Mesothelial cell of epicardium (in vitro differentiated cells): ENCODE data around the gene SLC9A8. TPM values are rescaled to one million over a fixed set of nuclear protein-coding genes. Genes with fewer than 3 reads are reported as not detected.

ENCODE experiments used
- DNase-seq, 2 experiments: peaks; one replicate each; pipeline ENCODE4 v3.0.0; 2021; ENCODE audit warnings: low spot score in 2 of 2; ENCODE audit not compliant: unreplicated experiment in 2 of 2
- H3K27ac Mint-ChIP-seq: 2 replicates; pipeline ENCODE4 v1.8.0; 2021; ENCODE audit warnings: mixed read lengths
- H3K27me3 Mint-ChIP-seq: 2 replicates; pipeline ENCODE4 v1.8.0; 2021; ENCODE audit warnings: low read depth, mixed read lengths
- H3K36me3 Mint-ChIP-seq: 2 replicates; pipeline ENCODE4 v1.8.0; 2021; ENCODE audit warnings: mixed read lengths
- H3K4me1 Mint-ChIP-seq: 2 replicates; pipeline ENCODE4 v1.8.0; 2021; ENCODE audit warnings: mixed read lengths
- H3K4me3 Mint-ChIP-seq: 2 replicates; pipeline ENCODE4 v1.8.0; 2021; ENCODE audit warnings: mild to moderate bottlenecking, moderate library complexity, mixed read lengths
- H3K9me3 Mint-ChIP-seq: 2 replicates; pipeline ENCODE4 v1.8.0; 2021; ENCODE audit warnings: mixed read lengths
- CTCF ChIP-seq: fragments of 200-600 bp; sonication (generic); IDR thresholded peaks from one replicate; pipeline ENCODE4 v1.5.0; 2021; ENCODE audit warnings: antibody characterized with exemption; ENCODE audit not compliant: unreplicated experiment
- total RNA-seq: library from RNA; stranded (reverse); gene quantifications from 3 replicates; pipeline ENCODE4 v1.2.1, GENCODE V29; 2021

Gene SLC9A8
- total RNA-seq, 1 donor from 2014 or later, result 11.9 TPM

- Mint-ChIP-seq H3K36me3 (no peaks in the 10 kb centered on the region), H3K27me3 (no peaks in the 10 kb centered on the region), H3K27ac (no peak overlapping the region), H3K4me3 (no peak overlapping the region), H3K9me3 (no peaks in the 10 kb centered on the region), H3K4me1 (peaks cover 11% of the 10 kb centered on the region)
- DNase-seq, result no peak
- no peak for TF ChIP-seq CTCF
These were observed 20.6 kb upstream of the SLC9A8 start for GRCh38 chr20:49792006-49792405.

GRCh38 chr20:49792611-49793010, 20.0 kb upstream of the SLC9A8 start:
- Mint-ChIP-seq H3K27me3 (no peaks in the 10 kb centered on the region), H3K4me1 (peaks cover 11% of the 10 kb centered on the region), H3K27ac (no peak overlapping the region), H3K36me3 (no peaks in the 10 kb centered on the region), H3K4me3 (no peak overlapping the region), H3K9me3 (no peaks in the 10 kb centered on the region)
- no peak for DNase-seq
- no peak for TF ChIP-seq CTCF

- TF ChIP-seq CTCF, result no peak
- H3K36me3 Mint-ChIP-seq, result no peaks in the 10 kb centered on the region
- no peak overlapping the region for H3K27ac Mint-ChIP-seq
- no peak overlapping the region for H3K4me3 Mint-ChIP-seq
- peaks cover 10% of the 10 kb centered on the region for H3K4me1 Mint-ChIP-seq
- no peaks in the 10 kb centered on the region for H3K27me3 Mint-ChIP-seq
- no peaks in the 10 kb centered on the region for H3K9me3 Mint-ChIP-seq
- no peak for DNase-seq
These were observed 18.1 kb upstream of the SLC9A8 start for GRCh38 chr20:49794336-49795134.

- no peaks in the 10 kb centered on the region for H3K9me3 Mint-ChIP-seq
- H3K4me3 Mint-ChIP-seq, result no peak overlapping the region
These were observed 17.5 kb upstream of the SLC9A8 start for GRCh38 chr20:49795135-49795424.

GRCh38 chr20:49796600-49797343, 15.9 kb upstream of the SLC9A8 start:
- Mint-ChIP-seq H3K4me3 (no peak overlapping the region), H3K27ac (no peak overlapping the region), H3K27me3 (no peaks in the 10 kb centered on the region), H3K9me3 (no peaks in the 10 kb centered on the region), H3K36me3 (no peaks in the 10 kb centered on the region), H3K4me1 (no peaks in the 10 kb centered on the region)
- DNase-seq, result no peak
- TF ChIP-seq CTCF, result no peak

More at GRCh38 chr20:49795135-49795424, 17.5 kb upstream of the SLC9A8 start:
- H3K36me3 Mint-ChIP-seq, result no peaks in the 10 kb centered on the region
- H3K4me1 Mint-ChIP-seq, result peaks cover 4% of the 10 kb centered on the region
- no peak for TF ChIP-seq CTCF
- no peak overlapping the region for H3K27ac Mint-ChIP-seq
- no peaks in the 10 kb centered on the region for H3K27me3 Mint-ChIP-seq
- DNase-seq, result no peak
